DMS114 treated with DMSO at 0.1 percent for 48 hours (cell line): ENCODE results near the gene UBE2G2.

Experiments used
- DNase-seq: peaks from one replicate; lab custom pipeline; 2025; ENCODE audit not compliant: unreplicated experiment; lab: John Stamatoyannopoulos, UW

UBE2G2 gene

DNA sequence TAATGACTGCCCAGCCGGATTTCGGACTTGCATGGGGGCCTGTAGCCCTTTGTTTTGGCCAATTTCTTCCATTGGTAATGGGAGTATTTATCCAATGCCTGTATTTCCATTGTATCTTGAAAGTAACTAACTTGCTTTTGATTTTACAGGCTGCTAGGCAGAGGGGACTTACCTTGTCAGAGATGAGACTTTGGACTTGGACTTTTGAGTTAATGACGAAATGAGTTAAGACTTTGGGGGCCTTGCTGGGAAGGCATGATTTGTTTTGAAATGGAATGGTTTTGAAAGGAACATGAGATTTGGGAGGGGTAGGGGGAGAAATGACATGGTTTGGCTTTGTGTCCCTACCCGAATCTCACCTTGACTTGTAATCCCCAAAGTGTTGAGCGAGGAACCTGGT lies 9.6 kb downstream of the UBE2G2 start:
- DNase-seq: no peak

DNA sequence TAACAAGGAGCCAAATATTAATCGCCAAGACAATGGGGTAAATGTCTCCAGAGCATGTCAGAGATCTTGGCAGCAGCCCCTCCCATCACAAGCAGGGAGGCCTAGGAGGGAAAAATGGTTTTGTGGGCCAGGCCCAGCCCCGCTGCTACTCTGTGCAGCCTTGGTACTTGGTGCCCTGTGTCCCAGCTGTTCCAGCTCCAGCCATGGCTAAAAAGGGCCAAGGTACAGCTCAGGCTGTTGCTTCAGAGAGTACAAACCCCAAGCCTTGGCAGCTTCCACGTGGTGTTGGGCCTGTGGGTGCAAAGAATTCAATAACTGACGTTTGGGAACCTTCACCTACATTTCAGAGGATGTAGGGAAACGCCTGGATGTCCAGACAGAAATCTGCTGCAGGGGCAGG lies 10.4 kb downstream of the UBE2G2 start:
- DNase-seq: no peak

DNA sequence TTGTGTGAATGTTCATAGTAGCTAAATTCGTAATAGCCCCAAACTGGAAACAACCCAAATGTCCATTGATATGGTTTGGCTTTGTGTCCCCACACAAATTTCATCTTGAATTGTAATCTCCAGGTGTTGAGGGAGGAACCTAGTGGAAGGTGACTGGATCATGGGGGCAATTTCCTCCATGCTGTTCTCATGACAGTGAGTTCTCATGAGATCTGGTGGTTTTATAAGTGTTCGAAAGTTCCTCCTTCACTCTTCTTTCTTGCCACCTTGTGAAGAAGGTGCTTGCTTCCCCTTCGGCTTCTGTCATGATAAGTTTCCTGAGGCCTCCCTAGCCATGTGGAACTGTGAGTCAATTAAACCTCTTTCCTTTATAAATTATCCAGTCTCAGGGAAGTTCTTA lies 11.3 kb downstream of the UBE2G2 start:
- no peak for DNase-seq

DNA sequence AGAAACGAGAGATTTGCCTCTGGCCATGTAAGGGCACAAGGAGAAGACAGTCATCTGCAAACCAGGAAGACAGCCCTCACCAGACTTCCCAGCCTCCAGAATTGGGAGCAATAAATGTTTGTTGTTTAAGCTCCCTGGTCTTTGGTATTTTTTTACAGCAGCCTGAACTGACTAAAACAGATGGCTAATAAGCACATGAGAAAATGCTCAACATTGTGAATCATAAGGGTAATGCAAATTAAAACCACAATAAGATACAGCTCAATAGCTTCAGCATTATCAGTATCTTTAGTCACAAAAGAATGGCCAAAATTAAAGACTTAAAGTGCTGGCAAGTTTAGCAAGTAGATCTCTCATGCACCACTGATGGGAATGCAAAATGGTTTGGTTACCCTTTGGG lies 11.7 kb downstream of the UBE2G2 start:
- DNase-seq: no peak

DNA sequence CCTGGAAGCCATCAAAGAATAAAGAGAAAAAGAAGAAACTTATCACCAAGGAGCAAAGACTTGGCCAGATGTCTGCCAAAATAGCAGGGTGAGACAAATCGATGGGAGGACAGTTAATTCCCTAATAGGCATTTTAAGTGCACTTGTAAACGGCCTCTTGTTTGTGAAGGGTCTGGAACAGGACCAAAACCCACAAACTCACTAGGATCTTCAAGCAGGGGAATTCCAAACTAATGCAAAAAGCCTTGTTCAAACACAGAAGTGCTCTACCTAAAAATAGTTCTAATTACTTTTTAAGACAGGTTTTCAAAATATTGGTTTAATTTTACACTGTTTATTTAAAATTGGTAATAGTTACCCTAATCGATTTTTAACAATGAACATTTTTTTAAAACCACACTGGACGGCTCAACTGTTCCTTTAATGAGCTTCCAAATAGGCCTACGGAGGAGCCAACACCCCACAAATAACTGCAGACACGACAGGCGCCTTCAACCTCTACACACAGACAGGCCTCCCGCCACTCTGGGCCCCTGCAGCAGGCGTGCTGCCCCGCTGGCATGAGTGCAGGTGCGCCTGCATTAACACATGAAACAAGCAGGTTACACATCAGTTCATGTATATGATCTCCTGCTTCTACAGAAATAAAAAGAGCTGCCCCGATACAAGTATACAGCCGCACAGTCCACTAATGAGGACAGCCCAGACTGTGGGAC lies 15.8 kb downstream of the UBE2G2 start:
- no peak for DNase-seq

DNA sequence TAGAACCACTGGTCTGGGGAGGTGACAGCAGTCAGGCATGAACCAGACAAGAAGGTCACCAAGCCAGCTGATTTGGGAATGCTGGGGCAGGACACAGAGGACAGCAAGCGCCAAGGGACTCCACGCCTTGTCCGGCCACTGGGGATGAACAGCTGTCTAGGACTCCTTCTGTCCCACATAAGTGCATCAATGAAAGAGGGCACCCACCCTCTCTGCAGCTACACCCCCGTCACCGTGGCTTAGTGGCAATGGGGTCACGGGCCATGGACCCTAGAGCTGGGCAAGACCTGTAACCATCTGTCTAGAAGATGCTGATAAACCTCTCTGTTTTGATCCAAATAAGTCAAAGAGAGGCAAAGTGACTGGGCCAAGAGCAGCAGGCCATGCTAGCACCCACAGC lies 16.8 kb downstream of the UBE2G2 start:
- no peak for DNase-seq

DNA sequence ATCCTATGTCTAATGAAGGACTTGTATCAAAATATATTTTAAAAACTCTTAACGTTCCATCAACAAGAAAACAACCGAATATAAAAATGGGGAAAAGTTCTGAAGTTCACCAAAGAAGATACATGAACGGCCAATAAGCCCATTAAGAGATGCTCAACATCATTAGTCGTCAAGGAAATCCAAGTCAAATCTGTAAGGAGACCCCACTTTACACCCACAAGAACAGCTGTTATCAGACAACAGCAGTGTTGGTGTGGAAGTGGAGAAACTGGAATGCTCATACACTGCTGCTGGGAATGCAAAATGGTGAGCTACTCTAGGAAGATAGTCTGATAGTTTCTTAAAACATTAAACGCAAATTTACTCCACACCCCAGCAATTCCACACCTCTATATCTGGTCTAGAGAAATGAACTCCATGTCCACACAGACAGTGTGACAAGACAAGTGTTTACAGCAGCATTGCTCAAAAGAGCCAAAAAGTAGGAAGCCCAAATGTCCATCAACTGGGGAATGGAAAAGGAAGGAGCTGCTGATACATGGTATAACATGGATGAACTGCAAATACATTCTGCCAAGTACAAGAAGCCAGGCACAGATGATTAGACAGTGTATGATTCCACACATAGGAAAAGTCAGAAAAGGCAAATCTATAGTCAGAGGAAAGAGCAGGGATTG lies 18.5 kb downstream of the UBE2G2 start:
- DNase-seq: no peak

DNA sequence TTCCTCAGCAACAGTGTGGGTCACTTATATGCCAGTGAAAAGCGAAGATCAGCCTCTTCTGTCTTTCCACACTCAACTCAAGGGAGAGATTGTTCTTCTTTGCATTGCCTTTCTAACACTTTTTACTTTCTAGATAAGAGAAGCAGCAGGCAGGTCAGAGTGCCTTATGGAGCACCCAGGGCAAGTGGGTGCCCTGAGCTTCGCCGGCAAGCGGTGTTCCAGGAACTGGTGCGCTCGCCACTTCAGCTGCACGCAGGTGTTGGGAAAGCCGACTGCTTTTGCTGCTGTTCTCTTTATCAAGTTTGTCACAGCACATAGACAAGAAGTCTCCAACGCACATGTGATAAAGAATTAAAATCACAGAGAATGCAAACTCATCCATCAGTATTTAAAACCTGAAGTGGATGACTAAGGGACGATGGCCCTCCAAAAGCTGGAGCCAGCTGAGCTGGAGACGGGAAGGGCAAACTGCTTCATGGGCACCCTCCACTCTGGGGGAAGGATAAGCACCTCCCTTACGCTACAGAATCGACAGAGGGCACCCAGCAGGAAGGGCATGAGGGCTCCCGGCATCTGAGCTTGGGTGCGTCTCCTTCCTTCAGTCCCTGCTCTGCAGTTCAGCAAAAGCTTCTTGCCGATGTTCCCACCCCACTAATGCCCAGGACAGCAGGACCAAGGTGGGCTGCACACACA lies 20.7 kb downstream of the UBE2G2 start:
- DNase-seq: no peak

DNA sequence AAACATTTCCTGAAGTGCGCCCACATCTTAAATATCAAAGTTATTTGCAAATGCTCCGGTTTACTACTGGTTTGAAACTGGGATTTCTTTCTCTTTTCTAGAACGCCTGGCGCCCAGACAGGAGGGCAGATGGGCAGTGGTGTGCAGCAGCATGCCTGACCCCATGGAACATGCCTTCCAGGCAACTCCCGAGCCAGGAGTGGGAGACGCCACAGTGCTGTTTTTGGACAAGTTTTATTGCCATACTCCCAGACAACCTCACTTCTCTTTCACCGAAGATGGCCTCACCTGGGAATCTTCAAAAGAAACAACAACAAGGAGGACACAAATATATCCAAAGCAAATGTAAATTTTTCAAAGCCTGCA lies 21.5 kb downstream of the UBE2G2 start:
- no peak for DNase-seq

DNA sequence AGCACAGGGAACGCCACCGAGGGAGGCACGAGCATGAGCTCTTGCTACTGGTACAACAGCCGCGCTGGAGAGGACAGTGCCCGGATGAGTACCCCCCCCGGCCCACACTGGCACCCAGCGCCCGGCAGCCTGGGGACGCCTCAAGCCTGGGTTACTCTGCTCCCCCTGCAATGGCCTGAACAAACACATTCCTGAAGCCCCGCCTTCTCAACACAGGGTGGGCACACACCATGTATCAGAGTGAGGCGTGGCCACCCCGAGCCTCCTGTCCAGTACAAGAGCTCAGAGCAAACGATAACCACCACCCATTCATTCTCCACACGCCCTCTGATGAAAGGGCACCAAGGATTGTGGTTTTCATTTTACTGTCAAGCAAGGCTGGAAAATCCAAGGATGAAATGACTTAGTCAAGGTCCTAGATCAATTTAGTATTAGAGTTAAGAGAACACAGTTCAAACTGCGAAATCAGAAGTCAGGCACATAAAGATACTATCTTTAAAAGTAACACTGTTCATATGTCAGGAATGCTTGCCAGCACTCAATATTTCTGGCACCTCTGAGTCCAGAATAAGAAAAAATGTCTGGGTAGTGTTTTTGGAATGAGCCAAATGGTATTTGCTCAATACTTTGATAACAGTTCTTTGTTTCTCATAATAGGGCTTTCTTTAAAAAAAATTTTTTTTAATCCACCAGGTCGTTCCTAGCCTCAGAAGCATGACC lies 22.0 kb downstream of the UBE2G2 start:
- DNase-seq: no peak

DNA sequence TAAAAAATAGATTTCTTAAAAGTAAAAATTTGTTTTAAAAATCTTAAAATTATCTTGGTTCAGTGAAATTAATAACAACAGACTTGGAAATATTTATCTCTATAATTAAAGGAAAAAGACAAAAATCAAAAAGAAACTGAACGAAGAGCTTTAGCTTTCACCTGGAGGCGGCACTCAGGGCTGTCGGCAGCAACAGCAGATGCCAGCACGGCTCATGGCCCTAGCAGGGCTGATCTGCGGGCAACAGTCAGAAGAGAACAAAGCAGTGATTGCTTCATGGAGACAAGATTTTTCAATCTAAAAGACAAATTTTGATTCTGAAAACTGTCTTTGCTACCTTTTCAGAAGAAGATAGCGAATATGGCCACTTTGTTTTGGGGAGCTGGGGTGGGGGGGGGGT lies 22.6 kb downstream of the UBE2G2 start:
- DNase-seq: no peak

DNA sequence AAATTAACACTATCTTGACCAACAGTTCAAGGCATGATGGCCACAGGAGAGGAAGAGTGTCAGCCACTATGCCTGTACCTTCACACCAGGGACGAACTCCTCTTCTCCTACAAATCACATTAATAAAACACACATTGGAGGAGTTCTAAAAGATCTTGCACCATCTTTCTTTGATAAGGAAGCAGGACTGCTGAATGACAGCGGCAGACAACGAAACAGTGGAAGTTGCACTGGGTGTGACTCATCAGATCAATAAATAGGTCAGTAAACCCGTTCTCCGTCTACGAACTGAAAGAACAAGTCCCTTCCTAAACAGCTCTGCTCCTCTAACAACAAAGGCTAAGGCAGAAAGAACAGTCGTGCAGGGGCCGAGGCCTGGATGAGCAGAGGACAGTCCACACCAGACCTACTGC lies 23.1 kb downstream of the UBE2G2 start:
- no peak for DNase-seq

DNA sequence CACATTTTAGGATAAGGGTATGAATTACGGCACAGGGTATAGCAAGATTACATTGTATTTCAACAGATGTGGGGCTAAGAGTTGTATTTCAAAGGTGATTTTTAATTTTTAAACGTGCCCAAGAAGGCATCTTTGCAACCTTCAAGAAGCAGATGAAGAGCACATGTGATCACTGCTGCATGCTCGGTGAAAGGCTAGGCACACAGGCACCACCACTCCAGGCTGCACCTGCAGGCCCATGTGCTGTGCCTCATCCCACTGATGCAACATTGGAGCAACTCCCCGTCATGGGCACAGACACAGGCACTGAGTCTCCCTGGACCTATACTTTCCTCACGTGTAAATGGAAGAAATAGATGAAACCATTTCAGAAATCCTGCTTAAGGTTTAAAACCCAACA lies 23.5 kb downstream of the UBE2G2 start:
- DNase-seq: no peak

DNA sequence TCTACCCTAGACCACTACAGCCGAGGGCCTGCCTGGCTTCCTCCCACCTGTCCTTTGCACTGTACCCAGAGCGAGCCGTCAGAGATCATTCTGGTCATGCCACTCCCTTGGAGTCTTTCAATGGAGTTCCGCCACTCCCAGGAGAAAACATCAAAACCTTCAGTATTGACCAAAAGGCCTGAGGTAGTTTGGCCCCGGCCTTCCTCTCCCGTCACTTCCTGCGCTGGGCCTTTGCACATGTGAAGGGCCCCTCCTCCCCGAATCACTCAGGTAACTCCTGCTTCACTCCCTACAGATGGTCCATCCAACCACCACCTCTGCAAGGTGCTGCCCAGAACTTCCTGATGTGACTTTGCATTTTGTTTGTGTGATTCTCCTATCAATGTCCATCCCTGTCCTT lies 26.6 kb downstream of the UBE2G2 start:
- no peak for DNase-seq

DNA sequence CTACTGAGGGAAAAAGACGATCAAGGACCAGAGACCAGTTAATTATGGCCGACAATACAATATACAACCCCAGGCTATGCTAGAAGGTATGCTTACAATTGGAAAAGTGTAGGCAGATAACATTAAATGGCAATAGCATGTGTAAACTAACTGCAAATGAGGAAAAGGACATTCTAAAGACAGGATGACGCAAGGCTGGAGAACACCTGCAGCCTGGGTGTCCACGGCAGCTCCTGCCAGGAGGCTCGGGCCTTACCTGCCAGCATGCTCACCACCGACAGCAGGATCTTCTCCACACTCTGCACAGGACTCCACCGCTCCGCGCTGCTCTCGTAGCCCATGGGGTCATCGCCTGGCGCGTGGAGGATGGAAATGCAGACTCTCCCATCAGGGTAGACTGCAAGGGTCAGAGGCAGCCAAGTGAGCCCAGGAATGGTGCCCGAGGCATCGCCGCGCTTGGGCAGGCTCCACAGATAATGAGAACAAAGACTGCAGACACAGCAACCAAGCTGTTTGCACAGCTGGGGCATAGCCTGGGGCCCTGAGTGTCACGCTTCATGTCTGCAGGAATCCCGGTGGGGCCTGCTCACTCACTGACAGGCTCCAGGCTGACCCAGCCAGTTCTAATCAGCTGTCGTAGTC lies 28.2 kb downstream of the UBE2G2 start:
- DNase-seq: no peak

DNA sequence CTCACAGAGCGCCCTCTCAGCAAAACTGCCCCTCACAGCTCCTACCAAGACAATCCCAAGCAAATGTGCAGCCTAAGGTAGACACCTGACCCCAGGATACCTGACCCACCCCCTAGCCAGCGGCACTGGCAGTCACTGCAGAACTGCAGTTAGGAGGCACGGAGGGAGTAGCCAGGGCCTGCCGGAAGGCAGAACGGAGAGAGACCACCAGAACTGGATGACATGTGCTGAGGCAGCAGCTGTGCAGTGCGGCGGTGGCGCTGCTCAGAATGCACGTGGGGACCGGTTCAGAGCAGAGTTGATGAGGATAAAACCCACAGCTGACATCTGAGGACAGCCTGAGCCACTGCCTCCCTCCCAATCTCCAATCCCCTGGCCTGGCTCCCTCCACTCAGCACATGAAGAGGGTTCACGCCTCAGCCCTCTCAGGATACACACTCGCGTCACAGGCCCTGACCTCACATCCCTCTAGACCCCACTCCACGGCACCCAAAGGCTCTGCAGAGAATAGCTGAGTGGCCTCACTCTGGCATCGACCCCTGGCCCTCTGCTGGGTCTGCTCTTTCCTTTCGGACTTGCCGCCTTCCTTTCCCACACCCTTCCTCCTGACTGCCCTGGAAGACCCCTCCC lies 29.6 kb downstream of the UBE2G2 start:
- DNase-seq: no peak

DNA sequence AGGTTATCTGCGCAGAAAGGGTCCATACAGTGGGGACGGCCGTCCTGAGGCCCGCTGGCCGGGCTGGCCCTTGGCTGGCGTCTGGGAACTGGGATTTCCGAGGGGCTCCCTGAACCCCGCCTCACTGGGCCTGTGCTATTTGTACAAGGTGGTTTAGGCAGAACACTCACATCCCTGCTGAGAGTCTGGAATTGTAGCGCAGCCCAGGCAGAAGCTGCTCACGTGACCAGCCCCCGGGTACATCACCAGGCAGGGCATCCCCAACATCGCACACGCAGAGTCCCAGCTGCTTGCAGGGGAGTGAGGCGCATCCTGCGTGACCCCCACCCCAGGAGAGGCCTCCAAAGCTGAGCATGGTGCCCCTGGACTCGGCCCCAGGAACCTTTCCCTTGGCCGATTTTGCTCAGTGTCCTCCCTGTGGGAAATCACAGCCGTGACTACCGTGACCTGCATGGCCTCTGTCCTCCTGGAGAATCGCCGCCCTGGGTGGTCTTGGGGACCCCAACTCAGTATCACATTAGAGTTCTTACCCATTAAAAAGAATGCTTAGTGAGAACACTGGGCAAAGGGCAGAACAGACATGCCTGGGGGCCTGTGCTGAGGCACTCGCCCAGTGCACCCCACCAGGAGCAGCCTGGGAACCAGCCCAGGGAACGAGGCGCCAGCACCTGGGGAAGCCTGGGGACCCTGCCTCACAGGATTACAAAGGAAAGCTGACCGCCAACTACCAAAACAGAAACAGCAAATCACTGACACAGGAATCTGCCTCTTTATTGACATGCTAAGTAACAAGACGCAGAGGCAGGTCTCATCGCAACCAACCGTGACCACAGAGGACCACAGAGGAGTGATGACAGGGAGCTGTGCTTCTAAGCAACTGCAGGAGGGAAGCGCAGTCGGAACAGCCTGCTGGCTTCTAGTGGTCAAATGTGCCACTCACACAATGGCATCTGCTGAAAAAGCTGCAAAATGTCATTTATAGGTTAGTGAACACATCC lies 33.5 kb downstream of the UBE2G2 start:
- no peak for DNase-seq

DNA sequence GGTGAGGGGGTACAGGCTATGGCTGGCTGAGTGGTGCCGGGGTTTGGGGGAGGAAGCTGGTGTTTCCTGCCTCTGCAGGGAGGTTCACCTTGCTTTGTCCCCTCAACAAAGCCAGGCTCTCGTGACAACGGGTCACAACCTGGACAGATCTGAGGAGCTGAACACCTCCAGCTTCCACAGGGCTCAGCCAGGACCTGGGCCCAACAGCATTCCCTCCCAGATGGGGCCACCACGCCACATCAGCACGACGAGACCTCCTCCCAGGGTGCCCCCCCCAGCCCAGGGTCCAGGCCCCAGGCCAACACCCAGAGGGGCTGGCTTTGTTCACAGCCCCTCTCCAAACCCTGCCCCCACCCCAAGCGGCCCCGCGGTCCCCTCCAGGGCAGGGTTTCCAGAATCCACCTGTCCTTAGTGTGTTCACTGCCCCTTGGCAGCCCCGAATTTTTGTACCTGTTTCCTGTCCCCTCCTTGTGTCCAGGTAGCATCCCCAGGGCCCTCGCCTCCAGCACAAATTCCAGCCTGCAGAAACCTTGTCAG lies 34.7 kb downstream of the UBE2G2 start:
- DNase-seq: no peak
